K562 (cell line): ENCODE data around the gene C1QTNF6. TPM values are rescaled to one million over a fixed set of nuclear protein-coding genes. Genes with fewer than 3 reads are reported as not detected.

ENCODE experiments used
- ATAC-seq: fragments of 200-7000 bp; cut with Tn5 transposase; 3 replicates; pipeline ENCODE4 v1.9.1; 2020; ENCODE audit warnings: moderate library complexity
- BruUV-seq: library from RNA; stranded (reverse); fragments of 400-500 nt; replicated peaks from 2 replicates; lab custom pipeline; 2021; lab: Mats Ljungman, UMichigan
- CTCF ChIA-PET: fragments of 300-600 bp; formaldehyde crosslinking; extraction: SDS; loops from one replicate; lab custom pipeline; 2021; ENCODE audit warnings: low intra/inter-chr PET ratio; lab: Yijun Ruan, JAX
- POLR2A ChIA-PET: fragments of 300-600, 350-650 bp; sonication (Branson Sonifier 250); formaldehyde crosslinking; extraction: SDS; loops from one replicate; lab custom pipeline; 2021; ENCODE audit warnings: antibody characterized with exemption, inconsistent platforms; lab: Yijun Ruan, JAX
- DNase-seq, 4 experiments: peaks; one replicate each; pipeline versions ENCODE4 v3.0.0 to v3.0.0-alpha.2; 2011 to 2018; ENCODE audit warnings: low spot score in 3 of 4, mixed read lengths in 3 of 4; ENCODE audit errors: extremely low read depth in 1 of 4
- FAIRE-seq: peaks from 2 replicates; lab custom pipeline; 2011; peaks lifted over from hg19 to GRCh38; lab: Jason Lieb, UNC
- H2AFZ ChIP-seq: 2 replicates; pipeline ENCODE4 v1.6.0; 2011; ENCODE audit warnings: low read depth, low read length, control low read depth, inconsistent platforms
- H3K27ac ChIP-seq: fragments of 200-600 bp; 3 replicates; pipeline ENCODE4 v1.8.0; 2011; ENCODE audit warnings: low read depth, mild to moderate bottlenecking, control low read depth, inconsistent platforms, low read length, moderate library complexity, mixed read lengths; ENCODE audit errors: extremely low read depth
- H3K27me3 ChIP-seq, 2 experiments: fragments of 300-600 bp in 1 of 2; 2 replicates in 1 of 2; 3 replicates in 1 of 2; pipeline versions ENCODE4 v1.6.0 to v1.8.0; 2011; ENCODE audit warnings: inconsistent platforms in 2 of 2, low read length in 2 of 2, mild to moderate bottlenecking in 1 of 2, mixed read lengths in 1 of 2, moderate library complexity in 1 of 2; ENCODE audit not compliant: control insufficient read depth in 2 of 2, insufficient read depth in 2 of 2
- H3K36me3 ChIP-seq: fragments of 300-600 bp; 3 replicates; pipeline ENCODE4 v1.8.0; 2011; ENCODE audit warnings: mild to moderate bottlenecking, low read length, inconsistent platforms; ENCODE audit not compliant: control insufficient read depth, insufficient read depth
- H3K4me1 ChIP-seq, 2 experiments: fragments of 200-600 bp in 1 of 2; replicated peaks in 1 of 2; 2 replicates in 1 of 2; 3 replicates in 1 of 2; pipeline versions ENCODE4 v1.5.1 to v1.8.0; 2011; ENCODE audit warnings: inconsistent platforms in 2 of 2, low read length in 2 of 2, mild to moderate bottlenecking in 1 of 2, mixed read lengths in 1 of 2, moderate library complexity in 1 of 2; ENCODE audit not compliant: control insufficient read depth in 2 of 2, insufficient read depth in 2 of 2
- H3K4me2 ChIP-seq: 2 replicates; pipeline ENCODE4 v1.6.1; 2011; ENCODE audit warnings: low read length, control low read depth, inconsistent platforms, mixed read lengths; ENCODE audit not compliant: insufficient read depth
- H3K4me3 ChIP-seq: fragments of 200-600 bp; sonication (generic), shearing (Covaris generic); 2 replicates; pipeline ENCODE4 v1.5.1; 2016; ENCODE audit warnings: control low read depth, inconsistent platforms
- H3K79me2 ChIP-seq: fragments of 200-600 bp; 3 replicates; pipeline ENCODE4 v1.8.0; 2011; ENCODE audit warnings: low read length, inconsistent platforms; ENCODE audit not compliant: control insufficient read depth, insufficient read depth
- H3K9ac ChIP-seq, 2 experiments: 2 replicates each; pipeline versions ENCODE4 v1.6.0 to v1.6.1; 2011; ENCODE audit warnings: low read depth in 2 of 2, low read length in 2 of 2, control low read depth in 1 of 2, inconsistent platforms in 1 of 2, mild to moderate bottlenecking in 1 of 2, mixed read lengths in 1 of 2; ENCODE audit not compliant: insufficient read depth in 1 of 2
- H3K9me1 ChIP-seq: one replicate; pipeline ENCODE4 v1.6.0; 2011; ENCODE audit warnings: inconsistent platforms, mild to moderate bottlenecking, low read length, moderate library complexity; ENCODE audit not compliant: control insufficient read depth, insufficient read depth
- H3K9me3 ChIP-seq: replicated peaks from 2 replicates; pipeline ENCODE4 v1.5.1; 2011; ENCODE audit warnings: low read depth, low read length, inconsistent platforms; ENCODE audit not compliant: control insufficient read depth, insufficient read depth
- H4K20me1 ChIP-seq: replicated peaks from 2 replicates; pipeline ENCODE4 v1.6.1; 2011; ENCODE audit warnings: low read length, inconsistent platforms, mixed read lengths; ENCODE audit not compliant: control insufficient read depth, insufficient read depth
- CBX2 ChIP-seq: fragments of 200-600 bp; sonication (generic); IDR thresholded peaks from one replicate; pipeline ENCODE4 v1.6.1; 2012; ENCODE audit warnings: mild to moderate bottlenecking, low read length, inconsistent platforms; ENCODE audit not compliant: insufficient read depth, poor library complexity, severe bottlenecking
- CCNT2 ChIP-seq: IDR thresholded peaks from 2 replicates; pipeline ENCODE4 v1.6.1; 2011; ENCODE audit warnings: borderline replicate concordance, low read depth, mild to moderate bottlenecking, moderate library complexity, mixed read lengths, low read length; ENCODE audit not compliant: insufficient read length; ENCODE audit errors: extremely low read depth
- CREM ChIP-seq: IDR thresholded peaks from 2 replicates; pipeline ENCODE4 v1.6.1; 2014; ENCODE audit warnings: antibody characterized with exemption, low read depth
- JUN ChIP-seq, 2 experiments: sonication (generic) in 1 of 2; formaldehyde crosslinking in 1 of 2; IDR thresholded peaks; 2 replicates each; pipeline versions ENCODE4 v1.6.1 to v1.8.0; 2012 to 2022; ENCODE audit warnings: borderline replicate concordance in 2 of 2, mild to moderate bottlenecking in 2 of 2, improper control_type of control experiment in 1 of 2, low read depth in 1 of 2, low read length in 1 of 2, missing genetic modification reagents in 1 of 2
- MCM2 ChIP-seq: fragments of 450-650 bp; IDR thresholded peaks from 2 replicates; pipeline ENCODE4 v1.6.1; 2017; ENCODE audit warnings: low read depth, mild to moderate bottlenecking
- NCOR1 ChIP-seq: fragments of 450-650 bp; IDR thresholded peaks from 2 replicates; pipeline ENCODE4 v1.6.1; 2016; ENCODE audit warnings: mild to moderate bottlenecking, moderate library complexity
- POLR2AphosphoS2 ChIP-seq: IDR thresholded peaks from 2 replicates; pipeline ENCODE4 v1.6.1; 2012; ENCODE audit warnings: low read length, improper control_type of control experiment
- POLR3G ChIP-seq: IDR thresholded peaks from 2 replicates; pipeline ENCODE4 v1.6.1; 2011; ENCODE audit not compliant: insufficient read length, insufficient replicate concordance; ENCODE audit errors: extremely low read depth
- POU5F1 ChIP-seq: fragments of 150-350 bp; IDR thresholded peaks from 2 replicates; pipeline ENCODE4 v1.6.1; 2014; ENCODE audit warnings: borderline replicate concordance, low read length, low read depth, mild to moderate bottlenecking; ENCODE audit not compliant: partially characterized antibody
- PTBP1 ChIP-seq: fragments of 200-400 bp; formaldehyde crosslinking; IDR thresholded peaks from 2 replicates; pipeline ENCODE4 v1.6.1; 2017; ENCODE audit warnings: low read depth, low read length
- SMAD3 ChIP-seq: fragments of 450-650 bp; formaldehyde crosslinking; conservative IDR thresholded peaks from 2 replicates; pipeline ENCODE4 v1.4.0; 2020; ENCODE audit warnings: mild to moderate bottlenecking
- SPI1 ChIP-seq: IDR thresholded peaks from 2 replicates; pipeline ENCODE4 v1.6.1; 2011; ENCODE audit warnings: low read depth, low read length, control low read depth, borderline replicate concordance
- ZNF354B ChIP-seq: fragments of 250-450 bp; sonication (Bioruptor Pico); IDR thresholded peaks from 2 replicates; pipeline ENCODE4 v1.4.0; 2020
- ZNF561 ChIP-seq: fragments of 450-650 bp; formaldehyde crosslinking; conservative IDR thresholded peaks from 2 replicates; pipeline ENCODE4 v1.4.0; 2020; ENCODE audit warnings: mild to moderate bottlenecking, moderate library complexity
- ZSCAN29 ChIP-seq: fragments of 450-650 bp; IDR thresholded peaks from 2 replicates; pipeline ENCODE4 v1.6.1; 2017
- WGBS: fragments of 100-300 bp; shearing (Covaris generic); methylation state at CpG from one replicate; pipeline ENCODE4 v1.1.6; 2016; ENCODE audit warnings: low coverage, mixed read lengths; ENCODE audit not compliant: insufficient coverage; ENCODE audit errors: missing lambda C conversion rate; 5-methylcytosine and 5-hydroxymethylcytosine counted together
- in situ Hi-C: fragments of 300-500 bp; cut with MboI; formaldehyde crosslinking; loops from 4 replicates; pipeline ENCODE4 v1.15.0; 2018; ENCODE audit warnings: inconsistent platforms, mixed read lengths
- intact Hi-C: fragments of 100-400 bp; cut with micrococcal nuclease; formaldehyde crosslinking; loops from 2 replicates; pipeline ENCODE4 v1.14.2; 2022
- polyA plus RNA-seq, 8 experiments: library from polyadenylated mRNA; depleted of rRNA in 4 of 8; stranded (reverse) in 5 of 8; unstranded in 3 of 8; fragments of >200 nt; fragmentation: Nextera tagmentation in 2 of 8; fragmentation: Illumina TruSeq in 1 of 8; extraction: Ambion mirVana in 2 of 8; extraction: Trizol in 1 of 8; gene quantifications; 2 replicates each; pipeline versions ENCODE4 v1.2.1 to v1.2.3, GENCODE V29; 2011 to 2014; ENCODE audit warnings: inconsistent platforms in 1 of 8, missing spikeins in 1 of 8
- total RNA-seq, 7 experiments: library from RNA; depleted of rRNA in 6 of 7; stranded (reverse); fragments of >200 nt in 6 of 7; fragmentation: Illumina TruSeq in 2 of 7; extraction: Trizol in 2 of 7; gene quantifications; 2 replicates each; pipeline versions ENCODE4 v1.2.1 to v1.2.3, GENCODE V29; 2011 to 2021; ENCODE audit warnings: low replicate concordance in 1 of 7
- TF ChIP-seq, protein P1 (sequence below): fragments of 450-650 bp; IDR thresholded peaks from 2 replicates; pipeline ENCODE4 v1.6.1; 2018; ENCODE audit not compliant: partially characterized antibody
- TF ChIP-seq, protein P2 (sequence below), 2 experiments: fragments of 450-650 bp in 1 of 2; sonication (generic) in 1 of 2; formaldehyde crosslinking; conservative IDR thresholded peaks; 2 replicates each; pipeline versions ENCODE4 v1.4.0 to v1.8.1; 2020 to 2022; ENCODE audit warnings: mild to moderate bottlenecking in 1 of 2, missing genetic modification reagents in 1 of 2

Gene C1QTNF6
- total and polyA plus RNA-seq, 9 of the 15 experiments (the other 6 are each of a cell fraction or from before 2014, with no cell fraction given) = 0.18 to 0.92 (median 0.55) TPM

DNA sequence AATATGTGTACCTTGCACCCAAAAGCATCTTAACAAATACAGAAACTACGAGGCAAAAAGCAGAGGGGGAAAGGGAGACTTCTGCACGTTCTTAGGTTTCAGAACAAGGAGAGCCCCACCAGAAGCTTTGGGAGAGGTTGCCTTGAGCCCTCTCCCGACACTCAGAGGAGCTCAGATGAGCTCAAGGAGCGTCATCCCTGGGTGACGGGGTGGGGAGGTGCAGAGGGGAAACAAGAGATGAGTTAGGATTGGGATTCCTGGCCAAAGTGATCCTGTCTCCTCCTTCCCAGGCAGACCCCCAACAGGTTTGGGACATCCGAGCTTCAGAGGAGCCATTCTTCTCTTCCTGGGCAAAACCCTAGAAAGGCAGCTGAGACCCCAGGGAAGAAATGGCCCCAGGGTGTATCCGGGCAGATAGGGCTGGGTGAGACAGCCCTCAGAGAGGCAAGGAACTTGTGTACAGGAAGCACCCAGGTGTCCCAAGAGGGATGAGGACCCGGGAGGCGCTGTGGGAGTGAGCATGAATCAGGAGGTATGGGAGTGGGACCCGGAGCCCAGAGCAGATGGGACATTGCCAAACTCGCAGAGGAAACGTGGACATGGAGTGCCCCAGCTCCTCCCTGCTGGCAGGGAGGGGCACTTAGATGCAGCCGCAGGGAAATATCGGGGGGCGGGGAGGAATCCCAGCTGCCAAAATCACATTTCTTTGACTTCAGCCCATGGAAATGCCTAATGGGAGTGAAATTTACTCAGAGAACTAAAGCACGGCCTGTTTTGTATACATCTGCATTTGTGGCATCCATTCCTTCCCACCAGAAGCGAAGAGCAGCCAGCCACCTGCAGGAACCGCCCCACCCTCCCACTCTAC lies 12.4 kb downstream of the C1QTNF6 start:
- no peak for FAIRE-seq
- no peak overlapping the region for H3K4me3 ChIP-seq
- CTCF ChIA-PET = no interaction called here
- TF ChIP-seq POLR3G (no peak), PTBP1 (no peak), POU5F1 (no peak), CBX2 (no peak), JUN (IDR thresholded peaks at IDR 0.05; ENCODE audit: borderline replicate concordance, low read depth, low read length) (no peak), JUN (CRISPR knock-in tag; IDR thresholded peaks at IDR 0.05; ENCODE audit: borderline replicate concordance) (no peak), CREM (no peak), POLR2AphosphoS2 (no peak), MCM2 (no peak), CCNT2 (no peak), ZNF561 (no peak), SPI1 (no peak), SMAD3 (no peak), ZSCAN29 (no peak), NCOR1 (no peak), ZNF354B (CRISPR knock-in tag) (no peak)
- TF ChIP-seq, protein P1, sequence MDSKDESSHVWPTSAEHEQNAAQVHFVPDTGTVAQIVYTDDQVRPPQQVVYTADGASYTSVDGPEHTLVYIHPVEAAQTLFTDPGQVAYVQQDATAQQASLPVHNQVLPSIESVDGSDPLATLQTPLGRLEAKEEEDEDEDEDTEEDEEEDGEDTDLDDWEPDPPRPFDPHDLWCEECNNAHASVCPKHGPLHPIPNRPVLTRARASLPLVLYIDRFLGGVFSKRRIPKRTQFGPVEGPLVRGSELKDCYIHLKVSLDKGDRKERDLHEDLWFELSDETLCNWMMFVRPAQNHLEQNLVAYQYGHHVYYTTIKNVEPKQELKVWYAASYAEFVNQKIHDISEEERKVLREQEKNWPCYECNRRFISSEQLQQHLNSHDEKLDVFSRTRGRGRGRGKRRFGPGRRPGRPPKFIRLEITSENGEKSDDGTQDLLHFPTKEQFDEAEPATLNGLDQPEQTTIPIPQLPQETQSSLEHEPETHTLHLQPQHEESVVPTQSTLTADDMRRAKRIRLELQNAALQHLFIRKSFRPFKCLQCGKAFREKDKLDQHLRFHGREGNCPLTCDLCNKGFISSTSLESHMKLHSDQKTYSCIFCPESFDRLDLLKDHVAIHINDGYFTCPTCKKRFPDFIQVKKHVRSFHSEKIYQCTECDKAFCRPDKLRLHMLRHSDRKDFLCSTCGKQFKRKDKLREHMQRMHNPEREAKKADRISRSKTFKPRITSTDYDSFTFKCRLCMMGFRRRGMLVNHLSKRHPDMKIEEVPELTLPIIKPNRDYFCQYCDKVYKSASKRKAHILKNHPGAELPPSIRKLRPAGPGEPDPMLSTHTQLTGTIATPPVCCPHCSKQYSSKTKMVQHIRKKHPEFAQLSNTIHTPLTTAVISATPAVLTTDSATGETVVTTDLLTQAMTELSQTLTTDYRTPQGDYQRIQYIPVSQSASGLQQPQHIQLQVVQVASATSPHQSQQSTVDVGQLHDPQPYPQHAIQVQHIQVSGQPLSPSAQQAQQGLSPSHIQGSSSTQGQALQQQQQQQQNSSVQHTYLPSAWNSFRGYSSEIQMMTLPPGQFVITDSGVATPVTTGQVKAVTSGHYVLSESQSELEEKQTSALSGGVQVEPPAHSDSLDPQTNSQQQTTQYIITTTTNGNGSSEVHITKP = no peak
- TF ChIP-seq, protein P2, sequence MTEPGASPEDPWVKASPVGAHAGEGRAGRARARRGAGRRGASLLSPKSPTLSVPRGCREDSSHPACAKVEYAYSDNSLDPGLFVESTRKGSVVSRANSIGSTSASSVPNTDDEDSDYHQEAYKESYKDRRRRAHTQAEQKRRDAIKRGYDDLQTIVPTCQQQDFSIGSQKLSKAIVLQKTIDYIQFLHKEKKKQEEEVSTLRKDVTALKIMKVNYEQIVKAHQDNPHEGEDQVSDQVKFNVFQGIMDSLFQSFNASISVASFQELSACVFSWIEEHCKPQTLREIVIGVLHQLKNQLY (CRISPR knock-in tag; conservative IDR thresholded peaks at IDR 0.05) = no peak

More for the DNA sequence above, 12.4 kb downstream of the C1QTNF6 start:
- Histone ChIP-seq H3K27ac (no peak overlapping the region), H3K79me2 (no peaks in the 10 kb centered on the region), H3K9ac (no peak overlapping the region; a peak in 1 of 4 replicates), H3K36me3 (no peaks in the 10 kb centered on the region), H3K4me2 (no peak overlapping the region), H3K9me1 (no peaks in the 10 kb centered on the region), H3K9me3 (no peaks in the 10 kb centered on the region), H4K20me1 (no peaks in the 10 kb centered on the region), H3K27me3 (peaks cover 9 to 37% of the 10 kb centered on the region in 2 experiments; a peak in 4 of 5 replicates), H2AFZ (no peak overlapping the region), H3K4me1 (peaks cover 0 to 18% of the 10 kb centered on the region in 2 experiments; a peak in 2 of 5 replicates)
- DNase-seq (no peak), ATAC-seq (no peak)
- in situ Hi-C loops = no loop called here
- POLR2A ChIA-PET = interaction anchor here (0.7 to 1.2 kb wide), 2 partner anchors 8 to 122 kb away, joined by 3 read pairs; no protein-coding TSS in a partner anchor
- 8% methylated on average over 15 of the region's 18 CpGs for WGBS
- intact Hi-C loops = no loop called here
- no TSS peak for BruUV-seq
